Amniotic epithelial cell (primary cell): ENCODE measurements around the gene ABCA3.
A peak's percentile ranks its signal among the peaks of the same experiment; 100 is the strongest.

ENCODE experiments used
- DNase-seq: peaks from one replicate; pipeline ENCODE4 v3.0.0-alpha.2; 2010; ENCODE audit warnings: low read depth

ABCA3 gene

GRCh38 chr16:2357331-2357730, 16.8 kb upstream of the ABCA3 start:
- no peak for DNase-seq

- no peak for DNase-seq
Observed at GRCh38 chr16:2350500-2350899, 10.0 kb upstream of the ABCA3 start.

DNA sequence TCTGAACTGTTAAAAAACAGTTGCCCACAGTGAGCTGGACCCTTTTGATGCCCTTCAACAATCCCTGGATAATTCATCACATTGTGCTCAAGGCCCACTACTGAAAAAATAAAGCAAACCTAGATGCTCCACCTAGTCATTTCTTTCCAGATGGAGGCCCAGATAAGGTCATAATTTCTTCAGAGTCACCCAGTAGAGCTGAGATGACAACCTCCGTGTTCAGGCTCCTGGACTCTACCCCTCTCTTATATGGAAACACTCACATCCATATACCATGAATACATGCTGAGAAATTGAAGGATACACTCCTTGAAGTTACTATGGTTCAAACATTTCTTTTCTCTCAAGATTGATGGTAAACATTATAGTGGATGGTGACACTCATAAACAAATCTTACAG, 2.7 kb upstream of the ABCA3 start:
- DNase-seq, result no peak

DNA sequence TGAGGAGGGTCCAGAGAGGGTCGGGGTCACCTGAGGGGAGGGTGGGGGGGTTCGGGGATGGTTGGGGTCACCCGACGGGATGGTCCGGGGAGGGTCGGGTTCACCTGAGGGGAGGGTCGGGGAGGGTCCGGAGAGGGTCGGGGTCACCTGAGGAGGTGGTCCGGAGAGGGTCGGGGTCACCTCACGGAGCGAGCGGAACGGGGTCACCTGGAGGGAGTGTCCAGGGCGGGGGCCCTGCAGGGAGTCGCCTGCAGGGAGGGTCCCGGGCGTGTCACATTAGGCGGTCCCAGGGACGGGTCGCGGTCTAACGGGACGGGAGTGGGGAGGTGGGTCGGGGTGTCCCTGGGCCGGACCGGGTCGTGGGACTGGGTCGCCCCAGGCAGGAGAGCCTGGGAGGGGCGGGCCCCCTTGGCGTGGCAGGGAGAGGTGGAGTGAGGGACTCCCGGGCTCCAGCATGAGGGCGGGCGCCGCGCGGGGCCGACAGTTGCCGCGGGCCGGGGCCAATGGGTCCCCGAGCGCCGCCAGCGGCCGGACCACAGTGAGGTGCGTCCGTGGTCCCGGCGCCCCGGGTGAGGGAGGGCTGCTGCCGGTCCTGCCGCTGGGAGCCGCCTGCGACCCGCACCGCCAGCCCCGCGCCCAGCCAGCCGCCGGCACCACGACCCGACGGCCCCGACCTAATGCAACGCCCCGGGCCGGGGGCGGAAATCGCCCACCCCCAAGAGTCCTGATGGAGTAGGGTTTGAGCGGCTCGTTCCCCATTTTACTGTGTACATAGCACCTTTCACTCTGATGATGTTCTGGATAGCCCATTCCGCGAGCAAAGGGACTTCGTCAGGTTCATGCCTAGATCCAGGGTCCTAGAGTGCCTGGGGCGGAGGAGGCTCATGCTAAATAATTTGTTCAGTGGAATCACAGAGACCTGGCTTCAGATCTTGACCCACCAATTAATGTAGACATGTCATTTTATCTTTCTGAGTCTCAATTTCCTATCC, 1.2 kb upstream of the ABCA3 start:
- DNase-seq, result no peak

DNA sequence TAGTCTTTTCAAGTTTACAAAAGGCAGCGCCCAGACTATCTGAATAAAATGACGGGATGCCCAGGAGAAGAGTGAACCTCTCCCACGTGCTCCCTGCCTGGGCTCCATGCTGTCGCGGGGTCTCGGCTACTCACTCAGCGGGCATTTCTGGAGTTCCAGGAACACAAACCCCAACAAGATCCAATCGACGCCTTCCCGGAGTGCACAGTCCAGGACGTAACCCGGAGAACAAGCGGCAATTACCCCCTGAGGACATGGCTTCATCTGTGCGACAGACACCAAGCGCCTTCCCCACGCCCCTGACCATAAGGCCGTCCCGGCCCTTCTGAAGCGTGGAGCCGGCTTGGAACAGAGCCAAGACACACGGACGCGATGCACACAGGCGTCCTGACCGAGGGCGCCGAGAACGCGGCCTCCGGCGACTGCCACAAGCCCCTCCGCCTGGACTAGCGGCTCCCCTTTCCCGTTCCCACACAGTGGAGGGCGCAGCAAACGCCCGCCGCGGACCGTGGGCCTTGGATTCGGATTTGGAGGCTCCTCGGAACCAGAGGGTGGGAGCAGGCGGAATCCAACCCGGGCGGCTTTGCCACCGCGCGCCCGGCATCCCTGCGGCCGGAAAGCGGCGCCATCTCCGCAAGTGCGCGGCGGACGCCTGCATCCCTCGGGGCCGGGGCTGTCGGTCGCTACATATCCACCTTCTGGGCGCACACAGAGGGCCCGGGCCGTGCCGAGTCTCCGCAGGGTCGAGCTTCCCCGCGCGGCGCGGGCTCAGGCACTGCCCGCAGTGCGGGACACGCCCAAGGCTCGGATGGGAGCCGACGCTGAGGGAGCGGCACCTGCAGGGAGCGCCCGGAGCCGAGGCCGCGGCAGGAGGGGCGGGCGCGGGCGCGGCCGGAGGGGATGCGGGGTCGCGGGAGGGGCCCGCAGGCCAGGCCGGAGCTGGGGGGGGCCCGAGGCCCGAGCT, 725 bp downstream of the ABCA3 start:
- DNase-seq, result peak; percentile 5

DNA sequence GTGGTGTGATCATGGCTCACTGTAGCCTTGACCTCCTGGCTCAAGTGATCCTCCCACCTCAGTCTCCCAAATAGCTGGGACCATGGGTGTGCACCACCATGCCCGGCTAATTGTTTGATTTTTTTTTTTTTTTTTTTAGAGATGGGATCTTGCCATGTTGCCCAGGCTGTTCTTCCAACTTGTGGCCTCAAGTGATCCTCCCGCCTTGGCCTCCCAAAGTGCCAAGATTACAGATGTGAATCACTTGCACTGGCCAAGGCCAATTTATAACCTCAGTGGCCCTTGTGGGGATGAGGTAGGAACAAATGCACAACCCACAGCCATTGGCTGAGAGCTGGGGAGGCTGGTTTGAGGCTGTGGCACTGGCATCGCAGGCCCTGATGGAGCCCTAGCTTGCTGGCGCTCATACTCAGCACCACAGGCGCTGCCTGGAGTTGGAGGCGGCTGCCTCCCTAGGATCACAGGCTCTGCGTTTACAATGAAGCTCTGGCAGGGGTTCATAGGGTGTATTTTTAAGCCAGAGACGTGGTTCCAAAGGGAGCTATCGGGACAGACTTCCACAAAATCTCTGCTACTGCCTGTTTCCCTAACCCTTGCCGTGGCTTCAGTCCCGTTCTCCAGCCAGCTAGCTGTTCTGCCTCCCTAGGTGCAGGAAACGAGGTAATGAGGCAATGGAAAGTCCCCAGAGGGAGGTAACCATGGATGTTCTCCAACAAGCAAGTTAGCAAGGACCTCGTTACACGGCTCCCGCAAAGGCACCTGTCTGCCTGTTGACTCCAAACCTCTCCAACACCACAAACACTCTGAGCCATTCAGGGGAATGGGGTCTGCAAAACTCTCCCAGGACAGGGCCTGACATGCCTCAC, 2.9 kb downstream of the ABCA3 start:
- DNase-seq, result no peak

DNA sequence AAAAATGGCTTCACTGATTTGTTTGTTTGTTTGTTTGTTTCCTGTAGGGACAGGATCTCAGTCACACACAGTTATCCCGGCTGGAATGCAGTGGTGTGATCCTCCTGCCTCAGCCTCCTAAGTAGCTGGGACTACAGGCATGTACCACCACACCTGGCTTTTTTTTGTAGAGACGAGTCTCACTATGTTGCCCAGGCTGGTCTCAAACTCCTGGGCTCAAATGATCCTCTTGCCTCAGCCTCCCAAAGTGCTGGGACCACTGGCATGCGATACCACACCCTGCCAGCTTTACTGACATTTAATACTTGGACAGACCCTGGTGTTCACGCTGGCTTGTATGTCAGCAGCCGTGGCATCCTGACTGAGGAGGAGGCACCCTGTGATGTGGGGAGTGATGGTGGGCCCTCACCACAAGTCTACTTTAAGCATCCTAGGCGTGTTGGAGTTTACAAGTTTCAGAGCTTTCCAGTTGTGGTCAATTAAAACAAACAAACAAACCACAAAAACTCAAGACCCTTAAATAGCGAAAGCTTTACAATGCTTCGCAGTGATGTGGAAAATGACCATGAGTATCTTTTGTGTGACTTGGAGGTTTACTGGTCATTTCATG, 5.1 kb downstream of the ABCA3 start:
- no peak for DNase-seq

DNA sequence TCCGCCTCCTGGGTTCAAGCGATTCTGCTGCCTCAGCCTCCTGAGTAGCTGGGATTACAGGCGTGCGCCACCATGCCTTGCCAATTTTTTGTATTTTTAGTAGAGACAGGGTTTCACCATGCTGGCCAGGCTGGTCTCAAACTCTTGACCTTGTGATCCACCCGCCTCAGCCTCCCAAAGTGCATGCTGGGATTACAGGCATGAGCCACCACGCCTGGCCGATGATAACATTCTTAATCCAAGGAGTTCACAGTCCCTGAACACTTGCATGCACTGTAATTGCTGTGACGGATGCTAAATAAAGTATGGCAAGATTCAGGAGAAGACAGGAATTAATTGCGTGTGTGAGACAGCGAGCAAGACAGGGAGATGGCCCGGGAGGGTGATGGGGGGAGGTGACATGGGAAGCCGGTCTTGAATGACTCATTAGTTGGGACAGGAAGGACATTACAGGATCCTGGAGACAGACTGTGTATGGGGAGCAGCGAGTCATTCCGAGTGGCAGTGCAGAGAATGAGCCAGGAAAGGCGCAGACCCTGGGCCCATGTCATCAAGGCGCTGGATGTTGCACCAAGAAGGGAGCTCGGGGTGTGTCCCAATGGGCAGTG, 6.7 kb downstream of the ABCA3 start:
- no peak for DNase-seq

DNA sequence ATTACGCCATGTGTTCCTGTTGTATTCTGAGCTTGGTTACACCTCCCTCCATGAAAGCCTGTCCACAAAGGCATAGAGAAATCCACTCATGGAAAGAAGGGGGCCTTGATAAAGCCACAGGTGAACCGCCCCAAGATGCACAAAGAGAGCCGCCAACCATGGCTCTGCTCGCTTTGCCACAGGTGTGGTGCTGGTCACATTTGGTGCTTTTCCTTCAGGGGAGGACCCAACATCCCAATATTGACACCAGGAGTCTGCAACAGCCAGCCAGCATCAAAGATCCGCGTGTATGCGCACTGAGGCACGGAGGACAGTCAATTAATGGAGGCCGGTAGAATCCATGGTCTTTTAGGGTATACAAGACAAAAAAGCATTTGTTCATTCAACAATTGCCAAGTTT, 7.3 kb downstream of the ABCA3 start:
- no peak for DNase-seq

DNA sequence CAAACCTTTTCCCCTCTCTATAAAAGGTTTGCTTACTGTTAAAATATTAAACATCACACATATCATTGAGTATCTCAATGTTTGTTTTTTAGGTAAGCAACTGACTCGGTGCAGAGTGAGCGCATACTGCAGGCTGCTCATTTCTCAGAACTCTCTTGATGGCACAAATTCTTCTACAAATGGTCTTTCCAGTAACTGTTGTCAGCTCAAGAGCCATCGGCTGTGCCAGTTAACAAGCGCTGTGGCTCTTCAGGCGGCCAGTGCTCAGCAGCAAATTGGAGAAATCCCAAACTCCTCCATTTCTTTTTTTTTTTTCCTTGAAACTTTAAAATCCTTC, 8.6 kb downstream of the ABCA3 start:
- DNase-seq, result no peak

- no peak for DNase-seq
Observed at GRCh38 chr16:2331199-2331930, 9.2 kb downstream of the ABCA3 start.

DNA sequence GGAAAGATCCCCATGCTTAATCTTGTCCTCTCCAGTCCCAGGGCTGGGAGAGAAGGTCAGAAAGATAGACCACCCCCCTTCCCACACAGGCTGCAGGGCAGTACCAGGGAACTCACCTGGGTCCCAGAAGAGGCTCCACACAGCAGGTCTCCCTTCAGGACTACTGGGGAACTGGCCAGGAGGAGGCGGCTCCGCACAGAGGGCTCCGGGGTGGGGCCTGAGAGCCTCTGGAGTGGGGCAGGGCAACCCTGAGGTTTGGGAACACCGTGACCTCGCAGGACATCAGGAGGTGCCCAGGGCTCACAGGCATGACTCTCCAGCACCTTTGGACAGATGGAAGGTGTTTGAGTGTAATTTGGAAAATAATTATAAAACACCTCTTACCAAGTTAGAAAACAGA, 11.0 kb downstream of the ABCA3 start:
- no peak for DNase-seq

DNA sequence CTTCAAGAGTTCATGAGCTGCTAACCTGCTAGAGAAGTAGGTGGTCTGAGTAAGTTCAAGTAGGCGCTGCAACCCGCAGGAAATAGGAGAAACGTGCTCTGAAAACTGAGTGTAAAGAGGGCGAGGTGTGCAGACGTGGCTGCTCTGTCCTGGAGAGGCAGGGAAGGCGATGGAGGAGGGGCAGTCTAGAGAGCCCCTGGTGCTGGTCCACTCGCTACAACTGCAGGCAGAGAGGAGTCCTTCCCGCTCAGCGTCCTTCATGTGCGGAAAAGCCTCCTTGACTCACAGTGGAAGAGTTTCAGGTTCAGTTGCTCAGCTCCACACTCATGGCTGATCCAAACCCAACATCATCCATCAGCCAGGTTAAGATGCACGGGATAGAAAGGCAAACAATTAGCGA, 12.1 kb downstream of the ABCA3 start:
- no peak for DNase-seq

- DNase-seq, result no peak
Observed at GRCh38 chr16:2326191-2326590, 14.3 kb downstream of the ABCA3 start.

DNA sequence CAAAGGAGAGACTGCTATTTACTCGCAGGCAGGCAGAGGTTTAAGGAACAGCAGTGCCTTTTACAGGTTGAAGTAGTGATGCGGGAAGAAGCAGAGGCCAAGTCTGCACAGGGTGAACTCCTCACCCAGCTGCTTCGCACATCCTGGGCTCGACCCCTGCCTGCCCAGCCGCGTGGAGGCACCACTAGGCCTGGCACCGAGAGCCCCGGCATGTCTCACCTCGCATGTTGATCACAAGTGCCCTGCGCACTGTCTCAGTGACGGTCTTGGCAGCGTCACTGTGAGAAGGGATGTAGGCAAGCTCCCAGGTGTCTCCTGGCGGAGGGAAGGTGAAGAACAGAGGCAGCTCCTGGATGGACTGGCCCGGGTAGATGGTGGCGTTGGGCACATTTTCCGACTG, 14.7 kb downstream of the ABCA3 start:
- DNase-seq, result no peak

GRCh38 chr16:2325181-2325580, 15.3 kb downstream of the ABCA3 start:
- DNase-seq, result no peak

DNA sequence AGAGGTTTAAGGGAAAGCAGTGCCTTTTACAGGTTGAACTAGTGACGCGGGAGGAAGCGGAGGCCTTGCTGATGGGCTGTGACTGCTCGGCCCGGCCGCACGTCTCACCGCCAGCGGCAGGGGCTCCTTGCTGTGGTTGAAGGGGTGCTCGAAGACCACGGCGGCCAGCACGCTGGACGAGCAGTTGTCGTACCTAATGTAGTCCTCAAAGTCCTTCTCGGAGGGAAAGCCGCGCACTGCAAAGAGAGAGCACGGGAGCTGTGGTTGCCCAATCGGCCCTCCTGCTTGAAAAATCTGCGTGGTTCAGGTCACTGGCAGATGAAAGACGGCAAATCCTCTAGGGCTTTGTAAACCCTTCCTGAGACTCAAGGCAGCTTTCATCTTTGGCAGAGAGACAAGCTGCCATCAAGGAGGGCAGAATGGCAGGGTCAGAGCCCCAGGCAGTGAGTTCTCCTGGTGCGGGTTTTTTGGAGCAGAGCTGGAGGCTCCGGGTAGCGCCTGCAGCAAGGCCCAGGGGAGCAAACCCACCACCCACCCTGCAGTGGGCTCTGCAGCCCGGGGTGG, 16.1 kb downstream of the ABCA3 start:
- DNase-seq, result no peak

DNA sequence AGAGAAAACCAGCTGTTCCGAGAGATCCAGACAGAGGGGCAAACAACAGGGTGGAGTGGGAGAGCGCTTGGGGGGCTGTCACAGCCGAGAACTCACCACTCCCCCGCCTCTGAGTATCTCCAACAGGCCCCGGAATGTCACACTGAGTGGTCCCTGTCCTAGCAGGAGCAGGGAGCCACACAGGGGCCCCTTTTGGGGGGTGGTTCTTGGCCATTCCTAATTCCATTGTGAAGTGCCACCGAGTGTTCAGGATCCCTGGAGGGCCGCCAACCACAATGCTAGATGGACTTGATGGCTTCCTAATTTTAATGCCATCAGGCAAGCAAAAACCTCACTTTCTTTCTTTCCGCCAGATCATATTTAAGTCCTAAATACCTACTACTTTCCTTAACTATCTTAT, 16.8 kb downstream of the ABCA3 start:
- no peak for DNase-seq

DNA sequence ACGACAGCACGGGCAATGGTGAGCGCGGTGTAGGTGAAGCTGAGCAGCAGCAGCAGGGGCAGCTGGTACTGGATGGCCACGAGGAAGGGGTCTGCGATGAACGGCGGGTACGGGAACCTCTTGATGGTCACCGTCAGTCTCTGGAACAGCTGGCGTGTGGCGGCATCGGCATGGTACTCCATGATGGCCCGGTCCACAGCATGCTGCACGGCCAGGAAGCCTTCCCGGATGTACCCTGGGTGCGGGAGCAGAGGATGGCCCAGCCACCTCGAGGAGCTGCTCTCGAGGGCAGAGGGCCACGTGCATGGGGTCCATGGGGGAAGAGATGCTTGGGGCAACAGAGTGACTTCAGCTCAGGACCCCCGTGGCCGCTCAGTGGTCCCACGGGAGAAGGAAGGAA, 20.9 kb downstream of the ABCA3 start:
- no peak for DNase-seq
